ENCODE data around the gene IRS2.
"Not testable (repeated sequence)": the region's sequence is repeated elsewhere in the genome, so short reads cannot be mapped to it uniquely, and the experiment has no call there.

Gene IRS2, protein sequence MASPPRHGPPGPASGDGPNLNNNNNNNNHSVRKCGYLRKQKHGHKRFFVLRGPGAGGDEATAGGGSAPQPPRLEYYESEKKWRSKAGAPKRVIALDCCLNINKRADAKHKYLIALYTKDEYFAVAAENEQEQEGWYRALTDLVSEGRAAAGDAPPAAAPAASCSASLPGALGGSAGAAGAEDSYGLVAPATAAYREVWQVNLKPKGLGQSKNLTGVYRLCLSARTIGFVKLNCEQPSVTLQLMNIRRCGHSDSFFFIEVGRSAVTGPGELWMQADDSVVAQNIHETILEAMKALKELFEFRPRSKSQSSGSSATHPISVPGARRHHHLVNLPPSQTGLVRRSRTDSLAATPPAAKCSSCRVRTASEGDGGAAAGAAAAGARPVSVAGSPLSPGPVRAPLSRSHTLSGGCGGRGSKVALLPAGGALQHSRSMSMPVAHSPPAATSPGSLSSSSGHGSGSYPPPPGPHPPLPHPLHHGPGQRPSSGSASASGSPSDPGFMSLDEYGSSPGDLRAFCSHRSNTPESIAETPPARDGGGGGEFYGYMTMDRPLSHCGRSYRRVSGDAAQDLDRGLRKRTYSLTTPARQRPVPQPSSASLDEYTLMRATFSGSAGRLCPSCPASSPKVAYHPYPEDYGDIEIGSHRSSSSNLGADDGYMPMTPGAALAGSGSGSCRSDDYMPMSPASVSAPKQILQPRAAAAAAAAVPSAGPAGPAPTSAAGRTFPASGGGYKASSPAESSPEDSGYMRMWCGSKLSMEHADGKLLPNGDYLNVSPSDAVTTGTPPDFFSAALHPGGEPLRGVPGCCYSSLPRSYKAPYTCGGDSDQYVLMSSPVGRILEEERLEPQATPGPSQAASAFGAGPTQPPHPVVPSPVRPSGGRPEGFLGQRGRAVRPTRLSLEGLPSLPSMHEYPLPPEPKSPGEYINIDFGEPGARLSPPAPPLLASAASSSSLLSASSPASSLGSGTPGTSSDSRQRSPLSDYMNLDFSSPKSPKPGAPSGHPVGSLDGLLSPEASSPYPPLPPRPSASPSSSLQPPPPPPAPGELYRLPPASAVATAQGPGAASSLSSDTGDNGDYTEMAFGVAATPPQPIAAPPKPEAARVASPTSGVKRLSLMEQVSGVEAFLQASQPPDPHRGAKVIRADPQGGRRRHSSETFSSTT (N-terminal part only)

DNA sequence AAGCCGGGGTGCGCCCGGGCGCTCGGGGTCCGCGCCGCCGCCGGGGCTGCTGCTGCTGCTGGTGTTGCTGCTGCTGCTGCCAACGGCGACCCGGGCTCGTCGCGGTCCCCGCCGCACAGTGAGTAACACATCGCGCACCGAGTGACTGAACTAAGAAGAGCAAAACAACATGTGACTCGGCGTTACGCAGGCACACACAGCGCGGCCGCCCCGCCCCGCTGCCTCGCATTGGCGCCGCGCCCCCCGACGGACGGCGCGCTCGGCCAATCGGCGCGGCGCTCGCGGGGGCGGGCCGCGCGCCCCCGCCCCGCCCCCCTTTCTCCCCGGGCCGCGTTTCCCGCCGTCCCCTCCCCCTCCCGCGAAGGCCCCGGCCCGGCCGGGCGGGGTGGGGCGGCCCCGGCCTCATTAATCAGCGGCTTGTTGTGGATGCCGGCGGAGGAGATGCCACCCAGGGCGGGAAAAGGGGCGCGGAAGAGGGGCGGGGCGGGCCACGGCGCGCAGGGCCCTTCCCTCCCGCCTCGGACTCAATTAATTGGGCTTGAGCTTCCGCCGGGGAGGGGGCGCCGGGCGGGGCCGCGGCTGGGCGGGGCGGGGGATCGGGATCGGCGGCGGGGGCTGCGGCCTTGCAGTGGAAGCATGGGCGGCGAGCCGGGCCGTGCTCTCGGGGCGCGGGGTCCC is at the start of gene IRS2:
TSS of gene IRS2 (minus strand) at position 127 of the 678 bp plus-strand sequence. CDS start 530 bp downstream, outside the sequence.
- DNase-seq (ENCODE audit: low read depth) = peak; percentile 83

DNA sequence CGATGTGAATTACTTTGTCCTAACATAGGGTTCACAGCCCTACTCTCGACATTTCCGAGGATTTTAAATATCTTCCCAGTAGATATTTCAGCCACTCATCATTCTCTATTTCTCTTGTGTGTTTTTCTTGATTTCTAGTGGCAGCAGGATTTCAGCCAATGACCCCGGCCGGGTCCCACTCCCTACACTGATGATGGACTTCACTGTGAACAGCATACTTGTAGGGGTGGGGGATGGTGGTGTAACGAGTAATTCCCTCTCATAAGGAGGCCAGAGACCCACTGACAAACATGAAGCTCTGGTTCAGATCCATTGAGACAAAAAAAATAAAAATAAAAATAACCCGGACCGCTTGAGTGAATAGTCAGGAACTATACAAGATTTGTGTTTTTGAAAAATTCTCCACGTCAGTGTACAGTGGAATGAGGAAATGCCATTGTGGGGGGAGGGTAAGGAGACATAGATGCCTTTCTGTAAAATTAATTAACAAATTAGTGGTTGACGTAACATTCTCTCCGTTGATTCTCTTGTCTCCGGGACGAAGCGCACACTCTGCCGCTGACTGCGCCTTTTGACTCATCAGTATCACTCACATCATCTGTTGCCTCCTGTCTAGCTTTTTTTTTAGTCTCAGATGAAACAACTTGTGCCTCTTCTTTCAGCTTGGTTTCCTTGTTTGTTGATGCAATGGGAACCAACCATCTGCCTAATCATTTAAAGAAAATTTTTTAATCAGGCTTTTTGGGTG is 48.8 kb upstream of the IRS2 start:
- no peak for DNase-seq (ENCODE audit: low read depth)

DNA sequence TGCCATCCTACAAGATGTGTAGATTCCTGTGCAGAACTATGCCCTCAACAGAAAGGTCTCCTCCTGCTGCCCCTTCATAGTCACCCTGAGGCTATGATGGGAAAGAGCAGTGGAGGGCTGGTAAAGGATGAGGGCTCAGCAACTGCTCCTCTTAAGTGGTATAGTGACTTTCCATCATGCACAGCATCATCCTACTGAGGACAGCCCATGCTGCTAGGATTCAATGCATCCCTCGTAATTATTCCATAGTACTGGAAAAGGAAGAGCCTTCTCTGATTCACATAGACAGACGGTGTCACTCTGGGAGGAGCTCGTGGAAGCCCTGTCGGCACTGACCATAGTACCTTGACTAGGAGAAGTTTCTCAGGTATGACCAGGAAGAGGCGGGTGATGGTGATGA is 47.6 kb upstream of the IRS2 start:
- DNase-seq (ENCODE audit: low read depth) = no peak

DNA sequence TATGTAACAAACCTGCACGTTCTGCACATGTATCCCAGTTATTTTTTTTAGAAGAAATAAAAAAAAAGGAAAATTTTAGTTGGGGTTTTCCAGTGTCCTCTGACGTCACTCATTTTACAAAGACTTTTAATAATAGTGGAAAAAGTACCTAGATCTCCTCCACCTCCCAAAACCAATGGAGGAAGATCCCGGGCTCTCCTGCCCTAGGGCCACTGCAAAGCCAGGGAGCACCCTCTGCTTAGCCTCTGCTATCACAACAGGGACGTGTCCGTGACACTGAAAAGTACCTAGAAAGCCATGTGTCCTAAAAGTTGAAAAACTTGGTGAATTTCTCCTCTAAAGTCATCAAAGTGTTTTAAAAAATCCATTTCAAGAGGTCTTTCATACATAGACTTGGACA is 46.7 kb upstream of the IRS2 start:
- DNase-seq (ENCODE audit: low read depth) = no peak

DNA sequence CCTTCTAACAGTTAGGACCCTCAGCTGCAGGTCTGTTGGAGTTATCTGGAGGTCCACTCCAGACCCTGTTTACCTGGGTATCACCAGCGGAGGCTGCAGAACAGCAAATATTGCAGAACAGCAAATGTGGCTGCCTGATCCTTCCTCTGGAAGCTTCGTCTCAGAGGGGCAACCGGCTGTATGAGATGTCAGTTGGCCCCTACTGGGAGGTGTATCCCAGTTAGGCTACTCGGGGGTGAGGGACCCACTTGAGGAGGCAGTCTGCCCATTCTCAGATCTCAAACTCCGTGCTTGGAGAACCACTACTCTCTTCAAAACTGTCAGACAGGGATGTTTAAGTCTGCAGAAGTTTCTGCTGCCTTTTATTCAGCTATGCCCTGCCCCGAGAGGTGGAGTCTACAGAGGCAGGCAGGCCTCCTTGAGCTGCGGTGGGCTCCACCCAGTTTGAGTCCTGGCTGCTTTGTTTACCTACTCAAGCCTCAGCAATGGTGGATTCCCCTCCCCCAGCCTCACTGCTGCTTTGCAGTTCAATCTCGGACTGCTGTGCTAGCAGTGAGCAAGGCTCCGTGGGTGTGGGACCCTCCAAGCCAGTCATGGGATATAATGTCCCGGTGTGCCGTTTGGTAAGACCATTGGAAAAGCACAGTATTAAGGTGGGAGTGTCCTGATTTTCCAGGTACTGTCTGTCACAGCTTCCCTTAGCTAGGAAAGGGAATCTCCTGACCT is 42.4 kb upstream of the IRS2 start:
- not testable (repeated sequence) for DNase-seq (ENCODE audit: low read depth)

DNA sequence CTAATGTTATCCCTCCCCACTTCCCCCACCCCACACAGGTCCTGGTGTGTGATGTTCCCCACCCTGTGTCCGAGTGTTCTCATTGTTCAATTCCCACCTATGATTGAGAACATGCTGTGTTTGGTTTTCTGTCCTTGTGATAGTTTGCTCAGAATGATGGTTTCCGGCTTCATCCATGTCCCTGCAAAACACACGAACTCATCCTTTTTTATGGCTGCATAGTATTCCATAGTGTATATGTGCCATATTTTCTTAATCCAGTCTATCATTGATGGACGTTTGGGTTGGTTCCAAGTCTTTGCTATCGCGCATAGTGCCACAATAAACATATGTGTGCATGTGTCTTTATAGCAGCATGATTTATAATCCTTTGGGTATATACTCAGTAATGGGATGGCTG is 36.8 kb upstream of the IRS2 start:
- DNase-seq (ENCODE audit: low read depth) = not testable (repeated sequence)

DNA sequence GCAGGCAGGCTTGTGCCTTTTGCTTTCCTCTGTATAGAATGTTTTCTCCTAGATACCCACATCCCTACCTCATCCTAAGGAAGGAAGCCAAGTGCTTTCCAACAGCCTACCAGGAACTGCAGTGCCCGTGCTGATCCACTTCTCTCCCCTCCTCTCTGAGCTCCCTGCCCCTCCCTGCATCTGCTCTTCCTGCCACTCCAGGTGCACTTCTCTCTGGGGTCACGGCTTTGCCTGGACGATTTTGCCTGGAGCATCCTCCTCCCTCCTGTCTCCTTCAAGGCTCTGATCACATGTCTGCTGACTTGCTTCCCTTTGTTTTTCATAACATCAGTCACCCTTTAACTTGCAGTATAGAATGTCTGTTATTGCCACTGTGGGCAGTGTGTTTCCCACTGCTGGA is 34.7 kb upstream of the IRS2 start:
- DNase-seq (ENCODE audit: low read depth) = no peak

DNA sequence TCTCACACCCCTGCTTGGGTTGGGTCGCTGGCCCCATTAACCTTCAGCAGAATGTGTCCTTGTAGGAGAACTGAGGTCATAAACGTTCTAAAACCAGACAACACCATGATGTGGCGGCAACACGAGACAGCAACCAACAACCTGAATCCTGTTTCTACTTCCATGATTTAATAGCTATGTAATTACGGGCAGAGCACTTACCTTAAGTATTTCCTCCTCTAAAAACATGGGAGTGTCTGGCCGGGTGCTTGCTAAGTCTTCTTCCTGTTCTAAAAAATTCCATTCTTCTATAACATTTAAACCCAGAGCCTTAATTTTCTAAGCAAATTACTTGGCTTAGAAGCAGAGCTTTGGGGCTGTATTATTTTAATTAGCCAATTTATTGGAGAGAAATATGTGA is 33.5 kb upstream of the IRS2 start:
- no peak for DNase-seq (ENCODE audit: low read depth)

DNA sequence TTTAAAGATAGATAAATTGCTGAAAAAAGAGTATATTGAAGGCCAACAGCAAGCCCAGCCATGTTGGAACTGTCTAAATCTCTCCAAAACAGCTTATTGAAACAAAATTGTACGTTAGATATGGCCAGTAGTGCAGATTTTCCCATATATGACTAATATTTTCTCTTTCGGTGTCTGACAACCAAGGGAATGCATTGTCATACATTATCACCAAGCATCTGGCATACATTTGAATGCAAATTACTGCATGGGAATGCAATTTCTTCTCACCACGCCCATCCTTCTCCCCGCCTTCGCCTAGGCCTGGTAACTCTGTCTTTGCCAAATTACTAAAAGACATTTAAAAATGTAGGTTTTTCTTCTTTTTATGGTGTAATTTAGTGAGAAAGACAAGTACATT is 32.5 kb upstream of the IRS2 start:
- no peak for DNase-seq (ENCODE audit: low read depth)

DNA sequence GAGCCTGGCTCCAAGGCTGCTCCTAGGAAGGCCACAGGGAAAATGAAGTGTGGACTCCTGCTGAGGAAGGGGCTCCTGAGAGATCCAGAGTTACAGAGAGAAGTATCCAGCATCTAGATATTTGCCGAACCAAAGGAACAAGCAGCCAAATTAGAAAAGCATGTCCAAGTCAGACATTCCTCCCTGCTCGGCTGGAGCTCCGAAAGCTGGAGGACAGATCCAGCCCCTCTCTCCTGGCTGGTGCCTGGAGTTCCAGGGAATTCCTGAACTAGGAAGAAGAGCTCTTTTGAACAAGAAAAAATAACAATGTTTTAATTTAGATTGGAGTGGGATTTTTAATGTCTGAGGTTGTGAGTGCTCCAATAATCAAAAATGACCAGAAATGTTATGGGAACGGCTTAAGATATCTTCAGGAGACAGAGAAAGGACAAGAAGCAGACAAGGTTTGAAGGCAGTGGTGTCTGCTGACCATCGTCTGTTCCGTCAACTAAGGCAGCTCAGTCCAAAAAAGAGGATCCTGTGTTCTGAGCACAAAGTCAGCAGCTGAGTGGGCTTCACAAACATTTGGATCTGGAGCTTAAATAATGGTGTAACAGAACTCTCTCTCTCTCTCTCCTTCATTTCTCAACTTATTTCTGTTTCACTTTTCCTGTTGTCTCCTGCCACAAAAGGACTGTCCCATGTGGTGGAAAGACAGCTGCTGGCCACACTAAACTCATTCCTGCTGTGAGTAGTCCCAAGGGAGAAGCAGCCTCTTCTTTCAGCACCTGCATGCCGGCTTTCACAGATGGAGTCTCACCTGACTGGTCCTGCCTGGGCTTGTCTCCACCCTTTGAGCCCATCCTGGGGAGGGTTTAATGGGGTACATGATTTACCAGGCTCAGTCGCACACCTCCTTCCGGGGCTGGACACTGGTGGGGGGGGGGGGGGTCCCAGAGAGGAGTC is 31.5 kb upstream of the IRS2 start:
- DNase-seq (ENCODE audit: low read depth) = no peak

DNA sequence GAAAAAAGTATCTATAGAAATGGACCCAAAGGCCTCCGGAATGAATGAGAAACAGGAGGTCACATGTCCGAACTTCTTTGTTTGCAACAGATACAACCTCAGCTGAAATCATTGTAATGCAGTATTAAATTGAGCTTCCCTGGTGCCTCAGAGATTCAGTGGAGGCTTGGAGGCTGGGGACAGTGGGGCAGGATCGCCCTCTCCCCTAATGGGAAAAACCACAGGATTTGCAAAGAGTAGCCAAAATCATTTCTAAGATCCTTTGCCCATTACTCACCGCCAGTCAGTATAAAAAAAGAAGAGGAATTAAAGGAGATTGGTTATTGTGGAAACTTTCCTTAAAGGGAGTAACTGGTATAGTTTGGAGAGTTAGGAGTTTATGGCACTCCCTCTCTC is 30.4 kb upstream of the IRS2 start:
- DNase-seq (ENCODE audit: low read depth) = peak; percentile 21

DNA sequence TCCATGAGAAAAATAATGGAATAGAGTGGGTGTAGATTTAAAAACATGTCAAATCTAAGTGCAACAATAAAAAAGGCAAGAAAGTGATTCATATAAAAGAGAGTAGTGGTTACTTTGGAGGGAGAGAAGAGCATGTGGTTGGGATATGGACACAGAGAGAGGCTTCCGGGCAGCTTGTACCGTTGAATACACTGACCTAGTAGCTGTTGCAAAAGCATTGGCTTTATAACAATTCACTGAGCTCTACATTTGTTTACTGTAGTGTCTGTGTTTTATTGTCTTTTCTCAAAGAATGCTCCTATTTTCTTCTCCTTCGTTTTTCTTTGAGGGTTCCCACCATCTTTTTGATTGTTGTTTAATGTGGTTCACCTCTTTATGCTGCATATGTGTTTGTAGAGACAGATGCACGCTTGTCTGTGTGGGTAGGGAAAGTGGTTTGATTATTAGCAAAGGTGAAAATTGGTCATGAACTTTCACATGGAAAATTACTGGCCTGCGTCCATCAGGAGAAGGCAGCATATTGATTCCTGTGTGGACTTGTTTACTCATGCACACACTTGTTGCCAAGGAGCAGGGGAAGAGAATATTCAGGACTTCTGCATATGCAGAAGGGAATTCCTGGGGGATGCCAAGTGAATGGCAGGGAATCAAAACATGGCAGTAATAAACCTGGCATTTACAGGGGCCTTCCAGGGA is 29.9 kb upstream of the IRS2 start:
- peak; percentile 2 for DNase-seq (ENCODE audit: low read depth)

DNA sequence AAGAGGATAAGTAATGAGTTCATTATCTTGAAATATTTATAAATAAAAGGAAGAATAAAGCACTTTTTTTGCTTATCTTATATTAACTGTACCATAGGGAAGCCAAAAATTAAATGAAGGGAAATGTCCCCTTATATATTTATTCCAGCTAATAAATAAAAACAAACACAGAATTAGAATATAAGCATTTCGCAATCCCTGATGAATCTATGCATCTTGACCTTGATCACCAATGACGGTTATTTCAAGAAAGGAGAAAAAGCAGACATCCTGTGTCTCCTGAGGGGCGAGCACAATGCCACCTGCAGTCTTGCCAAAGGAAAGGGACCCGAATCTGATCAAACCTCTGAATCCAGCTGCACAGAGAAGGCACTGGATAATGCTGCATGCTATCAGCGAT is 29.3 kb upstream of the IRS2 start:
- DNase-seq (ENCODE audit: low read depth) = no peak

DNA sequence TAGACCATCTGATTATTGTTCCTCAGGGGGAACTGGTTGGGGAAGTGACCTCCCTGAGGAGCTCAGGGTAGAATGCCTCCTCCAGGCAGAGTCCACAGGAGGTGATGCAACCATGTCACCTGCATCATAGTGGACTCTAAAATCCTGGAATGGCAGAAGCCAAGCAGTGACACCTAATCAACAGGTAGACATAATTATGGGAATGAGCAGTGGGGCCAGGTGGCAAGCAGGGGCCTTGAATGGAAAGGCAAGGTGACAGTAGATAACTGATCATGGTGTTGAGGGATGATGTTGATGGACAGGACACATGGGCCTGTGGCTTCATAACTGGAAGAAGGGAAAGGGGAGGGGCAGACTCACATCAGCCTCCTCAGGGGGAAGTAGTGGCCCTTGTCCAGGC is 27.3 kb upstream of the IRS2 start:
- no peak for DNase-seq (ENCODE audit: low read depth)

DNA sequence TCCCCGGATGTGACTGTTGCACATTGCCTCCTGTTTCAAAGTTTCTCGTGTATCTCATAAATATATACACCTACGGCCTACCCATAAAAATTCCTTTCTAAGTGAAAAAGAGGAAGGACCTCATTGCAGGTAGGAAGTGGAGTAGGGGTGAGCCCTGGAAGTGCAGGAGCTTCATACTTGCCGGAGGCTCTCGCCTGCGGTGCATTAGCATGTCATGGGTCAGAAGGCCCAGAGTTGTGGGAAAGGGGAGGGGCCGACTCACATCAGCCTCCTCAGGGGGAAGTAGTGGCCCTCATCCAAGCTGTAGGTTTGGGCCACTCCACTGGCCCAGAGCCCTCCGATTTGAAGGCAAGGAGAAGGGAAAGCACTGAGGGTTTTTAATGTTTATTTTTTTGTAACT is 26.0 kb upstream of the IRS2 start:
- no peak for DNase-seq (ENCODE audit: low read depth)

DNA sequence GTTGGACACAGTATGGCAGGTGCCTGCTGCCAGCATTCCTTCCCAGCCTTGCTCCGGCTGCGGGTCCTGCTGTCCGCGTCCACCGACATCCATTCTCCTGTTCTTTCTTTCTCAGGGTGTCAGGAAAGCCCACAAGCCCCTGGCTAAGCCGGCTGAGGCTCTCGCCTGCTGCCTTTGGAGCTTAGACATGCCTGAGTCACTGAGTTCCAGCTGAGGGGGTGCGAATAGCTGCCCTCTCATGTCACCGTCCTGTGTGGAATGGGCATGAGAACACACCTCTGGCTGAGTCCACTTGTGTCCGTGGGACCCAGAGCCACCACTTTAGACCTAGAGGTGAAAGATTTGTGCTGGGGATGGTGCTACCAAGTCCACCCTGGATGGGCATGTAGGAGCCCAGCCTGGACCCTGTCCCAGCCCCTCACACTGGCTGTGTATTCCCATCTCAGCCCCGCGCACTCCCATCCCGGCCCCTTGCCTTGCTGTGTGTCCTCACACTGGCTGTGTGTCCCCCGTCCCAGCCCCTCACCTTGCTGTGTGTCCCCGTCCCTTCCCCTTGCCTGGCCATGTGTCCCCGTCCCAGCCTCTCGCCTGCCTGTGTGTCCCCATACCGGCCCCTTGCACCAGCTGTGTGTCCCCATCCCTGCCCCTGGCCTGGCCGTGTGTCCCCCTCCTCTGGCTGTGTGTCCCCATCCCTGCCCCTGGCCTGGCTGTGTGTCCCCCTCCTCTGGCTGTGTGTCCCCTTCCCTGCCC is 24.6 kb upstream of the IRS2 start:
- DNase-seq (ENCODE audit: low read depth) = no peak

DNA sequence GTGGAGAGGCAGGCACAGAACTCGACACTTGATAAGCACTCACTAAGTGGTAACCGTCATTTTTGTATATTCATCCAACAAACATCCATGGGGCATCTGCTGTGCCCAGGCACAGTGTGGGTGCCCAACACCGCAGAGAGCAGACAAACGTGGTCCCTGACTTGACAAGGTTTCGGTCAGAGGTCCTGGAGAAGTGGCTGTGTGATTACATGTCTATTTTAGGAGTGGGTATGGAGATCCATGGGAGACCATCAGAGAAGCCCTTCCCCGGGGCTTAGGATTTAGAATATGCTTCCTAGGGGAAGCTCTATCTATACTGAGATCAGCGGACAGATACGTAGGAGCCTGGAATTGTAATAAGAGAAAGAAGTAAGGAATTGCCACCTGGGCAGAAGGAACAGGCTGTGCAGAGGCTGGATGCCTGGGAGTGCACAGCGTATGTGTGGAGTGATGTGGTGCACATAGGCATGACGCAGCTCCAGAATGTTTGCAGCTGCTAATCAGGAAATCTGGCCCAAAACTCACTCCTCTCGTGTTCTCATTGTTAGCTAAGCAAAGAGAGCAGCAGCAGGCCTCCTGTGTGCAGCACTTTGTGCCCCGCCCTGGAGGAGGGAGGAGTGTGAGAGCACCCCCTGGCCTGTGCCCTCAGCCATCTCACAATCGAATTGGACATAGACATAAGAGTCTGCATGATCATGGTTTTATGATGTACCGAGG is 23.0 kb upstream of the IRS2 start:
- no peak for DNase-seq (ENCODE audit: low read depth)
